Fibroblast of lung (primary cell): ENCODE data around the gene DPP6.

ENCODE experiments used
- CTCF ChIP-seq, 2 donors: IDR thresholded peaks in 1 of 2; conservative IDR thresholded peaks in 1 of 2; 1 replicate in 1 of 2; 2 replicates in 1 of 2; pipeline ENCODE4 v1.5.1; 2011 to 2012; ENCODE audit warnings: low read length in 2 of 2, control low read depth in 1 of 2, inconsistent platforms in 1 of 2, low read depth in 1 of 2, mild to moderate bottlenecking in 1 of 2
- EZH2 ChIP-seq: IDR thresholded peaks from 2 replicates; pipeline ENCODE4 v1.5.1; 2012; ENCODE audit warnings: low read length, control low read depth, mild to moderate bottlenecking; ENCODE audit errors: missing control alignments

- TF ChIP-seq CTCF (conservative IDR thresholded peaks at IDR 0.05 in 1 of 2, IDR thresholded peaks at IDR 0.05 in 1 of 2; ENCODE audit: low read depth in 1 of 2, low read length in 2 of 2) (no peak), EZH2 (no peak)
Observed at GRCh38 chr7:154906736-154907355, 854.6 kb downstream of the DPP6 start.
